PC-3 (cell line): ENCODE data around the gene PREX1. TPM values are rescaled to one million over a fixed set of nuclear protein-coding genes. Genes with fewer than 3 reads are reported as not detected.

ENCODE experiments used
- ATAC-seq: fragments of 200-7000 bp; cut with Tn5 transposase; 2 replicates; pipeline ENCODE4 v1.9.1; 2020; ENCODE audit warnings: mild to moderate bottlenecking, moderate library complexity
- BruUV-seq: library from RNA; stranded (reverse); fragments of 400-500 nt; replicated peaks from 2 replicates; lab custom pipeline; 2021; lab: Mats Ljungman, UMichigan
- CTCF ChIA-PET: fragments of 300-600 bp; sonication (Branson Sonifier 250); formaldehyde crosslinking; loops from one replicate; lab custom pipeline; 2022; ENCODE audit warnings: antibody characterized with exemption; lab: Charles Lee
- POLR2A ChIA-PET: fragments of 300-600 bp; sonication (Branson Sonifier 250); formaldehyde crosslinking; loops from one replicate; lab custom pipeline; 2022; ENCODE audit warnings: antibody characterized with exemption; ENCODE audit not compliant: unreplicated experiment; lab: Charles Lee
- DNase-seq: peaks from one replicate; pipeline ENCODE4 v3.0.0-alpha.2; 2015
- H2AFZ ChIP-seq: fragments of 300-600 bp; sonication (generic); 2 replicates; pipeline ENCODE4 v1.6.0; 2016; ENCODE audit warnings: antibody characterized with exemption, low read length
- H3F3A ChIP-seq: fragments of 300-600 bp; sonication (generic); one replicate; pipeline ENCODE4 v1.6.0; 2017; ENCODE audit warnings: antibody characterized with exemption, low read length, control low read depth, mild to moderate bottlenecking; ENCODE audit not compliant: unreplicated experiment
- H3K27ac ChIP-seq: fragments of 300-600 bp; sonication (generic); 2 replicates; pipeline ENCODE4 v1.5.1; 2016; ENCODE audit warnings: mild to moderate bottlenecking, low read length
- H3K27me3 ChIP-seq: fragments of 300-600 bp; sonication (generic); 2 replicates; pipeline ENCODE4 v1.6.1; 2016; ENCODE audit warnings: low read length, mixed read lengths
- H3K36me3 ChIP-seq: fragments of 300-600 bp; sonication (generic); 2 replicates; pipeline ENCODE4 v1.6.1; 2016; ENCODE audit warnings: low read depth, mixed run types, low read length, mixed read lengths
- H3K4me1 ChIP-seq: fragments of 300-600 bp; sonication (generic); 2 replicates; pipeline ENCODE4 v1.5.1; 2016; ENCODE audit warnings: low read length; ENCODE audit not compliant: insufficient read depth
- H3K4me2 ChIP-seq: fragments of 300-600 bp; sonication (generic); 2 replicates; pipeline ENCODE4 v1.6.0; 2016; ENCODE audit warnings: low read length
- H3K4me3 ChIP-seq: fragments of 300-600 bp; sonication (generic); 2 replicates; pipeline ENCODE4 v1.5.1; 2016; ENCODE audit warnings: mild to moderate bottlenecking, low read length, mixed read lengths
- H3K79me2 ChIP-seq: fragments of 300-600 bp; sonication (generic); 2 replicates; pipeline ENCODE4 v1.6.1; 2017; ENCODE audit warnings: low read length, mixed read lengths
- H3K9ac ChIP-seq: fragments of 300-600 bp; sonication (generic); 2 replicates; pipeline ENCODE4 v1.6.0; 2016; ENCODE audit warnings: mild to moderate bottlenecking, low read length
- H3K9me2 ChIP-seq: fragments of 300-600 bp; sonication (generic); replicated peaks from 2 replicates; pipeline ENCODE4 v1.6.1; 2016; ENCODE audit warnings: mixed run types, low read length, mixed read lengths
- H3K9me3 ChIP-seq: fragments of 300-600 bp; sonication (generic); 2 replicates; pipeline ENCODE4 v1.6.1; 2016; ENCODE audit warnings: low read length, mixed read lengths
- H4K20me1 ChIP-seq: fragments of 300-600 bp; sonication (generic); 2 replicates; pipeline ENCODE4 v1.6.1; 2016; ENCODE audit warnings: low read length, mixed read lengths
- CTCF ChIP-seq: fragments of 300-600 bp; sonication (generic); conservative IDR thresholded peaks from 2 replicates; pipeline ENCODE4 v1.5.1; 2017; ENCODE audit warnings: antibody characterized with exemption, low read depth, mild to moderate bottlenecking, low read length
- EZH2 ChIP-seq: fragments of 300-600 bp; sonication (generic); IDR thresholded peaks from one replicate; pipeline ENCODE4 v1.6.1; 2017; ENCODE audit warnings: antibody characterized with exemption, mild to moderate bottlenecking, low read length; ENCODE audit not compliant: unreplicated experiment
- EZH2phosphoT487 ChIP-seq: fragments of 300-600 bp; sonication (generic); IDR thresholded peaks from 2 replicates; pipeline ENCODE4 v1.6.1; 2018; ENCODE audit warnings: mild to moderate bottlenecking, antibody characterized with exemption, low read length, borderline replicate concordance
- intact Hi-C: fragments of 100-400 bp; cut with micrococcal nuclease; formaldehyde crosslinking; loops from 2 replicates; pipeline ENCODE4 v1.9.0; 2023
- total RNA-seq: library from RNA; depleted of rRNA; stranded (reverse); fragments of >200 nt; gene quantifications from 2 replicates; pipeline ENCODE4 v1.2.3, GENCODE V29; 2014

PREX1 gene
- total RNA-seq, 1 experiment from 2014 or later, result 22.1 TPM

DNA sequence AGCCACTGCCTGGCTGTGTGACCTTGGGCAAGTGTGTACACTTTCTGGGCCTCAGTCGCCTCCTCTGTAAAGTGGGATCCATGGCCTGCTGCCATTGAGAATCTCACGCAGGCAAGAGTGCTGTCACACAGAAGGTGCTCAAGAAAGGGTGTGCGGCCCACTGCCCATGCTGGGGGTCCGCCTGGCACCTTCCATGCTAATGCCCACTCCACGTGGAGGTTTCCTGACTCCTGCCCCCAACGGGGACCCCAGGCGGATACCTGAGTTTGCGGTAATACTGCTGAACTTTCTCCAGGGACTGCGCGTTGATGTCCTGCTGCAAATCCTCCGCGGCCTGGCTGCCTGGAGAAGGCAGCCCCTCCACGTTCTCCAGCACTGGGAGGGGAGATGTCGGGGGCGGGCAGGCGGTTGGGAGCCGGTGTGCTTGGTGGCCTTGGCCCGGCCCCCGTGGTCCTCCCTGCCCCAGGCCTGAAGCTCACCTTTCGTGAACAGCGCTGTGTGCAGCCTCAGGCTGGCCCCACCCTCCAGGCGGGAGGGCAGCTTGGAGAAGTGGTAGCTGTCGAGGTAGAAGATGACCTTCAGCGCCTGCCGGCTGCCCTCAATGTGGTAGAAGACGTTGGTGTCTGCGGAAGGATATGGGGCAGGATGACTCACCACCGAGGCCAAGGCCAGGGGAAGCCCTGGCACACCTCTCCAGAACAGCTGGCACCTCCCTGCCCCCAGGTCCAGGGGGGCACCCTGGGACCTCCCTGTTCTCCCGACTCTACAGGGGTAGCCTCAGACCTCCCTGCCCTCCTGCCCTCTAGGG lies 195.6 kb downstream of the PREX1 start:
- Histone ChIP-seq H3F3A (no peaks in the 10 kb centered on the region), H3K79me2 (no peaks in the 10 kb centered on the region), H3K9ac (no peak overlapping the region), H3K4me1 (no peaks in the 10 kb centered on the region), H3K4me3 (no peak overlapping the region), H3K36me3 (no peaks in the 10 kb centered on the region), H2AFZ (no peak overlapping the region), H3K9me2 (no peaks in the 10 kb centered on the region), H4K20me1 (no peaks in the 10 kb centered on the region), H3K27me3 (no peaks in the 10 kb centered on the region), H3K27ac (no peak overlapping the region), H3K4me2 (no peak overlapping the region), H3K9me3 (no peaks in the 10 kb centered on the region)
- CTCF ChIA-PET, result no interaction called here
- POLR2A ChIA-PET, result no interaction called here
- ATAC-seq (no peak), DNase-seq (no peak)
- intact Hi-C loops, result no loop called here
- no TSS peak for BruUV-seq
- TF ChIP-seq EZH2 (no peak), EZH2phosphoT487 (no peak), CTCF (no peak)

GRCh38 chr20:48631114-48632016 lies 196.4 kb downstream of the PREX1 start:
- Histone ChIP-seq H3K4me3 (no peak overlapping the region), H3K79me2 (no peaks in the 10 kb centered on the region), H3K9ac (no peak overlapping the region), H3K27ac (no peak overlapping the region), H2AFZ (no peak overlapping the region), H3K9me2 (no peaks in the 10 kb centered on the region), H3K4me1 (no peaks in the 10 kb centered on the region), H3K27me3 (no peaks in the 10 kb centered on the region), H4K20me1 (no peaks in the 10 kb centered on the region), H3K9me3 (no peaks in the 10 kb centered on the region), H3K36me3 (no peaks in the 10 kb centered on the region), H3F3A (no peaks in the 10 kb centered on the region), H3K4me2 (no peak overlapping the region)
- DNase-seq (no peak), ATAC-seq (0 out of 2 replicates have a peak, but pooled peaks have one; percentile 25)
- intact Hi-C loops, result no loop called here
- TF ChIP-seq CTCF, result no peak
- TF ChIP-seq EZH2, result no peak
- TF ChIP-seq EZH2phosphoT487, result no peak
- ChIA-PET CTCF (no interaction called here), POLR2A (no interaction called here)
- BruUV-seq, result no TSS peak
